Measurements from ENCODE around the gene NTN3.

DNA sequence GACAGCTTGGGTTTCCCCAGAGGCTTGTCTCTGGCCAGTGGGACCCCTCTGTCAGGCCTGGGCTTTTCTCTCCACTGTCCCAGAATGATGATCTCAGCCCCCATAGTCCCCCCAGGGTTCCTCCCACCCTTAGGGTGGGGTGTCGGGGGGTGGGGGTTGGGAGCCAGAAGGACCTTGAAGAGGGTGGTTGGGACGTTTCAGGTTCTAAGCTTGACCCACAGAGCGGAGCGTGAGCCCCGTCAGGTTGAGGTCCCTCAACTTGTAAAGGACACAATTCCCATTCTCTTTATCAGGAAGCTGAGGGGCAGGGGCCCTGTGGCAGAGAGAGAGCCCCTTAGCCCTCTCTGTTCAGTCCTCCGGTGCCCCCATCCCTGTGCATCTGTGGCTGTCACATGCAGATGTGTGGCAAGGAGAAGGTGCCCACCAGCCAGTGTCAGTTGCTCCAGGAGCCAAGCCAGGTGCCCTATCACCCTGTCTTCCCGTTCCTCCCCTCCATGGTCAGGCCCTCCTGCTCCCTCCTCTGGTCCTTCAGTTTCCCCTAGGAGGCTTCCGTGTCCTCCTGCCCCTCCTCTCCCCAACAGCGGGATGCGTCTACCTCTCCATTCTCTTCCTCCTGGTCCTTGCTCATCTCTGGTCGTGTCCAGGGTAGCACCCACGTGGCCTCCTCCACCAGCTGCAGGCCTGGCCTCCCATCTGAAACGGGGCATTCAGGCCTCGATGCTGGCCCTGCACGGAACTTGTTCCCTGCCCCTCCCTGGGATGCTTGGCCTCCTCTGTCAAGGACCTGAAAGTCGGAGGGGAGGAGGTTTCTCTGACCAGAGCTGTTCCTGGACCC is 1.5 kb upstream of the NTN3 start:
- no peak for TF ChIP-seq POLR2A (IDR thresholded peaks at IDR 0.05)
- TF ChIP-seq, protein P1, sequence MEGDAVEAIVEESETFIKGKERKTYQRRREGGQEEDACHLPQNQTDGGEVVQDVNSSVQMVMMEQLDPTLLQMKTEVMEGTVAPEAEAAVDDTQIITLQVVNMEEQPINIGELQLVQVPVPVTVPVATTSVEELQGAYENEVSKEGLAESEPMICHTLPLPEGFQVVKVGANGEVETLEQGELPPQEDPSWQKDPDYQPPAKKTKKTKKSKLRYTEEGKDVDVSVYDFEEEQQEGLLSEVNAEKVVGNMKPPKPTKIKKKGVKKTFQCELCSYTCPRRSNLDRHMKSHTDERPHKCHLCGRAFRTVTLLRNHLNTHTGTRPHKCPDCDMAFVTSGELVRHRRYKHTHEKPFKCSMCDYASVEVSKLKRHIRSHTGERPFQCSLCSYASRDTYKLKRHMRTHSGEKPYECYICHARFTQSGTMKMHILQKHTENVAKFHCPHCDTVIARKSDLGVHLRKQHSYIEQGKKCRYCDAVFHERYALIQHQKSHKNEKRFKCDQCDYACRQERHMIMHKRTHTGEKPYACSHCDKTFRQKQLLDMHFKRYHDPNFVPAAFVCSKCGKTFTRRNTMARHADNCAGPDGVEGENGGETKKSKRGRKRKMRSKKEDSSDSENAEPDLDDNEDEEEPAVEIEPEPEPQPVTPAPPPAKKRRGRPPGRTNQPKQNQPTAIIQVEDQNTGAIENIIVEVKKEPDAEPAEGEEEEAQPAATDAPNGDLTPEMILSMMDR (IDR thresholded peaks at IDR 0.05), result no peak

Measured in heart left ventricle (tissue), 13 donors.